ENCODE data around the gene ERC2.

The ERC2 gene

GRCh38 chr3:55489798-55490132 is 978.5 kb downstream of the ERC2 start:
- H2AFZ ChIP-seq (ENCODE audit: low read depth, low read length): no peak overlapping the region
- H3K4me1 ChIP-seq (ENCODE audit: insufficient read depth, low read length): peaks cover 9% of the 10 kb centered on the region
- H3K9me3 ChIP-seq (ENCODE audit: low read length): no peaks in the 10 kb centered on the region
- no peaks in the 10 kb centered on the region for H3K27me3 ChIP-seq (ENCODE audit: insufficient read depth, low read length)
- H3K4me3 ChIP-seq (ENCODE audit: low read length): no peak overlapping the region
- peaks cover under 1% of the 10 kb centered on the region for H3K36me3 ChIP-seq (ENCODE audit: insufficient read depth, low read length)

GRCh38 chr3:55488398-55489055 is 979.7 kb downstream of the ERC2 start:
- H3K9me3 ChIP-seq (ENCODE audit: low read length): peaks cover 3% of the 10 kb centered on the region
- H3K4me3 ChIP-seq (ENCODE audit: low read length): peak overlapping the region; percentile 99
- peaks cover 11% of the 10 kb centered on the region for H3K36me3 ChIP-seq (ENCODE audit: insufficient read depth, low read length)
- H3K4me1 ChIP-seq (ENCODE audit: insufficient read depth, low read length): peaks cover 18% of the 10 kb centered on the region
- no peaks in the 10 kb centered on the region for H3K27me3 ChIP-seq (ENCODE audit: insufficient read depth, low read length)
- H2AFZ ChIP-seq (ENCODE audit: low read depth, low read length): peak overlapping the region; percentile 71

- H3K4me3 ChIP-seq (ENCODE audit: low read length): peak overlapping the region; percentile 99
- no peaks in the 10 kb centered on the region for H3K27me3 ChIP-seq (ENCODE audit: insufficient read depth, low read length)
- H3K9me3 ChIP-seq (ENCODE audit: low read length): peaks cover 11% of the 10 kb centered on the region
- H3K36me3 ChIP-seq (ENCODE audit: insufficient read depth, low read length): peaks cover 20% of the 10 kb centered on the region
- peaks cover 18% of the 10 kb centered on the region for H3K4me1 ChIP-seq (ENCODE audit: insufficient read depth, low read length)
- H2AFZ ChIP-seq (ENCODE audit: low read depth, low read length): peak overlapping the region; percentile 71
Observed at GRCh38 chr3:55487381-55488241, 980.7 kb downstream of the ERC2 start.

- H3K27me3 ChIP-seq (ENCODE audit: insufficient read depth, low read length): no peaks in the 10 kb centered on the region
Observed at GRCh38 chr3:55486857-55487380, 981.3 kb downstream of the ERC2 start, which contains the start of gene WNT5A. Gene WNT5A (minus strand): TSS chr3:55487306. CDS start chr3:55486985, 321 bp downstream.

GRCh38 chr3:55486101-55486856 is 982.0 kb downstream of the ERC2 start:
- H2AFZ ChIP-seq (ENCODE audit: low read depth, low read length): peak overlapping the region; percentile 71
- peak overlapping the region; percentile 99 for H3K4me3 ChIP-seq (ENCODE audit: low read length)
- H3K9me3 ChIP-seq (ENCODE audit: low read length): peaks cover 15% of the 10 kb centered on the region
- H3K4me1 ChIP-seq (ENCODE audit: insufficient read depth, low read length): peaks cover 18% of the 10 kb centered on the region
- no peaks in the 10 kb centered on the region for H3K27me3 ChIP-seq (ENCODE audit: insufficient read depth, low read length)
- H3K36me3 ChIP-seq (ENCODE audit: insufficient read depth, low read length): peaks cover 29% of the 10 kb centered on the region

More at GRCh38 chr3:55486857-55487380, 981.3 kb downstream of the ERC2 start, which contains the start of gene WNT5A:
- Histone ChIP-seq H2AFZ (ENCODE audit: low read depth, low read length) (peak within 1 kb of the TSS; percentile 71), H3K9me3 (ENCODE audit: low read length) (peaks cover 12% of the 10 kb centered on the region), H3K4me1 (ENCODE audit: insufficient read depth, low read length) (peaks cover 18% of the 10 kb centered on the region), H3K4me3 (ENCODE audit: low read length) (peak within 1 kb of the TSS; percentile 99), H3K36me3 (ENCODE audit: insufficient read depth, low read length) (peaks cover 23% of the 10 kb centered on the region)

GRCh38 chr3:55484801-55485791 is 983.2 kb downstream of the ERC2 start:
- Histone ChIP-seq H3K4me1 (ENCODE audit: insufficient read depth, low read length) (peaks cover 18% of the 10 kb centered on the region), H3K36me3 (ENCODE audit: insufficient read depth, low read length) (peaks cover 35% of the 10 kb centered on the region), H3K27me3 (ENCODE audit: insufficient read depth, low read length) (no peaks in the 10 kb centered on the region), H2AFZ (ENCODE audit: low read depth, low read length) (no peak overlapping the region), H3K4me3 (ENCODE audit: low read length) (peak overlapping the region; percentile 99), H3K9me3 (ENCODE audit: low read length) (peaks cover 15% of the 10 kb centered on the region)

- H3K4me3 ChIP-seq (ENCODE audit: low read length): peak overlapping the region; percentile 99
Observed at GRCh38 chr3:55484191-55484689, 984.0 kb downstream of the ERC2 start.

GRCh38 chr3:55483196-55484095 is 984.8 kb downstream of the ERC2 start:
- Histone ChIP-seq H3K4me3 (ENCODE audit: low read length) (peak overlapping the region; percentile 99), H3K27me3 (ENCODE audit: insufficient read depth, low read length) (no peaks in the 10 kb centered on the region), H3K4me1 (ENCODE audit: insufficient read depth, low read length) (peaks cover 14% of the 10 kb centered on the region), H3K36me3 (ENCODE audit: insufficient read depth, low read length) (peaks cover 52% of the 10 kb centered on the region), H2AFZ (ENCODE audit: low read depth, low read length) (no peak overlapping the region), H3K9me3 (ENCODE audit: low read length) (peaks cover 15% of the 10 kb centered on the region)

More at GRCh38 chr3:55484191-55484689, 984.0 kb downstream of the ERC2 start:
- Histone ChIP-seq H3K36me3 (ENCODE audit: insufficient read depth, low read length) (peaks cover 44% of the 10 kb centered on the region), H2AFZ (ENCODE audit: low read depth, low read length) (no peak overlapping the region), H3K4me1 (ENCODE audit: insufficient read depth, low read length) (peaks cover 18% of the 10 kb centered on the region), H3K27me3 (ENCODE audit: insufficient read depth, low read length) (no peaks in the 10 kb centered on the region), H3K9me3 (ENCODE audit: low read length) (peaks cover 15% of the 10 kb centered on the region)

- peaks cover 13% of the 10 kb centered on the region for H3K4me1 ChIP-seq (ENCODE audit: insufficient read depth, low read length)
- H3K36me3 ChIP-seq (ENCODE audit: insufficient read depth, low read length): peaks cover 59% of the 10 kb centered on the region
- no peak overlapping the region for H3K4me3 ChIP-seq (ENCODE audit: low read length)
- peaks cover 15% of the 10 kb centered on the region for H3K9me3 ChIP-seq (ENCODE audit: low read length)
- H2AFZ ChIP-seq (ENCODE audit: low read depth, low read length): no peak overlapping the region
- H3K27me3 ChIP-seq (ENCODE audit: insufficient read depth, low read length): no peaks in the 10 kb centered on the region
Observed at GRCh38 chr3:55482496-55483195, 985.6 kb downstream of the ERC2 start.

GRCh38 chr3:55481744-55482495 is 986.3 kb downstream of the ERC2 start:
- Histone ChIP-seq H3K27me3 (ENCODE audit: insufficient read depth, low read length) (no peaks in the 10 kb centered on the region), H3K4me1 (ENCODE audit: insufficient read depth, low read length) (peaks cover 11% of the 10 kb centered on the region), H3K4me3 (ENCODE audit: low read length) (no peak overlapping the region), H3K9me3 (ENCODE audit: low read length) (peaks cover 15% of the 10 kb centered on the region), H3K36me3 (ENCODE audit: insufficient read depth, low read length) (peaks cover 66% of the 10 kb centered on the region), H2AFZ (ENCODE audit: low read depth, low read length) (no peak overlapping the region)
